ENCODE data around the gene NPHS2. TPM values are rescaled to one million over a fixed set of nuclear protein-coding genes. Genes with fewer than 3 reads are reported as not detected.

Gene NPHS2
- total RNA-seq, 1 donor from 2014 or later, result not detected

GRCh38 chr1:179510038-179510437, 65.7 kb downstream of the NPHS2 start:
- Histone ChIP-seq H3K27ac (no peak overlapping the region), H3K4me3 (no peak overlapping the region), H3K27me3 (no peaks in the 10 kb centered on the region), H3K36me3 (no peaks in the 10 kb centered on the region), H3K9me3 (no peaks in the 10 kb centered on the region), H3K4me1 (no peaks in the 10 kb centered on the region)
- DNase-seq (ENCODE audit: low spot score in 2 of 2), result no peak
- intact Hi-C loops (cut with DNase I), result no loop called here
- TF ChIP-seq, protein P1, sequence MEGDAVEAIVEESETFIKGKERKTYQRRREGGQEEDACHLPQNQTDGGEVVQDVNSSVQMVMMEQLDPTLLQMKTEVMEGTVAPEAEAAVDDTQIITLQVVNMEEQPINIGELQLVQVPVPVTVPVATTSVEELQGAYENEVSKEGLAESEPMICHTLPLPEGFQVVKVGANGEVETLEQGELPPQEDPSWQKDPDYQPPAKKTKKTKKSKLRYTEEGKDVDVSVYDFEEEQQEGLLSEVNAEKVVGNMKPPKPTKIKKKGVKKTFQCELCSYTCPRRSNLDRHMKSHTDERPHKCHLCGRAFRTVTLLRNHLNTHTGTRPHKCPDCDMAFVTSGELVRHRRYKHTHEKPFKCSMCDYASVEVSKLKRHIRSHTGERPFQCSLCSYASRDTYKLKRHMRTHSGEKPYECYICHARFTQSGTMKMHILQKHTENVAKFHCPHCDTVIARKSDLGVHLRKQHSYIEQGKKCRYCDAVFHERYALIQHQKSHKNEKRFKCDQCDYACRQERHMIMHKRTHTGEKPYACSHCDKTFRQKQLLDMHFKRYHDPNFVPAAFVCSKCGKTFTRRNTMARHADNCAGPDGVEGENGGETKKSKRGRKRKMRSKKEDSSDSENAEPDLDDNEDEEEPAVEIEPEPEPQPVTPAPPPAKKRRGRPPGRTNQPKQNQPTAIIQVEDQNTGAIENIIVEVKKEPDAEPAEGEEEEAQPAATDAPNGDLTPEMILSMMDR (IDR thresholded peaks at IDR 0.05), result no peak

- no peaks in the 10 kb centered on the region for H3K9me3 ChIP-seq
- no peaks in the 10 kb centered on the region for H3K36me3 ChIP-seq
- TF ChIP-seq, protein P1 (IDR thresholded peaks at IDR 0.05), result no peak
- H3K4me1 ChIP-seq, result no peaks in the 10 kb centered on the region
- intact Hi-C loops (cut with DNase I), result no loop called here
- no peak overlapping the region for H3K27ac ChIP-seq
- H3K27me3 ChIP-seq, result no peaks in the 10 kb centered on the region
- H3K4me3 ChIP-seq, result no peak overlapping the region
- no peak for DNase-seq (ENCODE audit: low spot score in 2 of 2)
Observed at GRCh38 chr1:179509384-179509783, 66.4 kb downstream of the NPHS2 start.

GRCh38 chr1:179506199-179506598, 69.5 kb downstream of the NPHS2 start:
- H3K4me1 ChIP-seq, result no peaks in the 10 kb centered on the region
- intact Hi-C loops (cut with DNase I), result no loop called here
- no peak overlapping the region for H3K27ac ChIP-seq
- TF ChIP-seq, protein P1 (IDR thresholded peaks at IDR 0.05), result no peak
- H3K9me3 ChIP-seq, result no peaks in the 10 kb centered on the region
- no peak for DNase-seq (ENCODE audit: low spot score in 2 of 2)
- no peaks in the 10 kb centered on the region for H3K27me3 ChIP-seq
- no peaks in the 10 kb centered on the region for H3K36me3 ChIP-seq
- no peak overlapping the region for H3K4me3 ChIP-seq

Other genes with a start within 250 kb of the NPHS2 start
- not detected for gene AXDND1, start 210.0 kb downstream of the NPHS2 start, total RNA-seq
- gene TDRD5, start 15.9 kb upstream of the NPHS2 start, total RNA-seq, result not detected
- gene FAM163A, start 167.3 kb upstream of the NPHS2 start, total RNA-seq, result not detected

Data from ascending aorta (tissue), 2 donors.